Measurements from ENCODE around the gene SLC2A13.

The SLC2A13 gene

GRCh38 chr12:39919790-39920189, 186.1 kb downstream of the SLC2A13 start:
- Histone ChIP-seq H2AFZ (ENCODE audit: insufficient read depth, low read length, poor library complexity) (no peak overlapping the region), H3K79me2 (ENCODE audit: control insufficient read depth, insufficient read depth, low read length, poor library complexity) (no peaks in the 10 kb centered on the region), H3K9me3 (ENCODE audit: insufficient read depth, low read depth, low read length) (no peaks in the 10 kb centered on the region), H3K4me1 (ENCODE audit: control insufficient read depth in 1 of 2, insufficient read depth in 2 of 2, low read length in 2 of 2) (no peaks in the 10 kb centered on the region), H4K8ac (ENCODE audit: low read depth, low read length) (no peak overlapping the region), H2BK5ac (ENCODE audit: low read depth, low read length, poor library complexity) (no peak overlapping the region), H4K12ac (ENCODE audit: low read depth, low read length) (no peak overlapping the region), H3K9ac (ENCODE audit: low read length) (no peak overlapping the region), H3K27ac (ENCODE audit: low read depth, low read length) (no peak overlapping the region), H3K23ac (ENCODE audit: low read length) (no peak overlapping the region), H4K91ac (ENCODE audit: low read depth, low read length) (no peak overlapping the region), H3K18ac (ENCODE audit: low read length) (no peak overlapping the region), H3K79me1 (ENCODE audit: low read length) (no peaks in the 10 kb centered on the region), H3K14ac (ENCODE audit: low read length) (no peak overlapping the region), H3K4me2 (ENCODE audit: low read length) (no peak overlapping the region), H3K4ac (ENCODE audit: low read depth, low read length) (no peak overlapping the region), H2AK5ac (ENCODE audit: low read length) (no peak overlapping the region), H2BK12ac (ENCODE audit: low read length) (no peak overlapping the region), H3K27me3 (ENCODE audit: insufficient read depth, low read length) (no peaks in the 10 kb centered on the region), H3K36me3 (ENCODE audit: control insufficient read depth in 1 of 2, insufficient read depth in 2 of 2, low read length in 2 of 2) (no peaks in the 10 kb centered on the region), H3K4me3 (ENCODE audit: low read depth, low read length) (no peak overlapping the region), H2BK120ac (ENCODE audit: insufficient read depth, low read length, poor library complexity) (no peak overlapping the region)
- DNase-seq: peak in 1 of 2 donors; percentile 2
- no CpG with 5 or more reads among the region's 1 CpG for WGBS (ENCODE audit: extremely low coverage, insufficient coverage, insufficient read length)

DNA sequence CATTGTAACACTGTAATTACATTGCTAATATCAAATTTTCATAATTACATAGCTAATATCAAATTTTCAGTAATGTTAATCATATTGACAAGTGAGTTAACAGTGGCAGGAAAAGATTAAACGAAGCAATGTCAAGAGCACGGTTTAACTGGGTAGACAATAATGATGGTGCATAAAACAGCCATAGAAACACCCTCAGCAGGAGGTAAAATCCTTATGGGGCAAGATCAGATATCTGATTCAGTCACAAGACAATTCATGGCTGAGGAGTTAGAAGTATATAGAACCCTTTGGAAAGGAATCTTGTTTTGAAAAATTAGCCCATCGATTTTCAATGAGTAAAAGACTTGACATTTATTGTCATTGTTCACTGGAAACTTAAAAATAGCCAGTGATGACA, 190.6 kb downstream of the SLC2A13 start:
- H2AK5ac ChIP-seq (ENCODE audit: low read length): no peak overlapping the region
- H3K36me3 ChIP-seq (ENCODE audit: control insufficient read depth in 1 of 2, insufficient read depth in 2 of 2, low read length in 2 of 2): no peaks in the 10 kb centered on the region

GRCh38 chr12:39912211-39912980, 193.5 kb downstream of the SLC2A13 start:
- Histone ChIP-seq H3K79me2 (ENCODE audit: control insufficient read depth, insufficient read depth, low read length, poor library complexity) (no peaks in the 10 kb centered on the region), H4K12ac (ENCODE audit: low read depth, low read length) (no peak overlapping the region), H2AK5ac (ENCODE audit: low read length) (no peak overlapping the region), H3K23ac (ENCODE audit: low read length) (no peak overlapping the region), H3K9me3 (ENCODE audit: insufficient read depth, low read depth, low read length) (no peaks in the 10 kb centered on the region), H2AFZ (ENCODE audit: insufficient read depth, low read length, poor library complexity) (no peak overlapping the region), H2BK12ac (ENCODE audit: low read length) (no peak overlapping the region), H3K4ac (ENCODE audit: low read depth, low read length) (no peak overlapping the region), H3K9ac (ENCODE audit: low read length) (no peak overlapping the region), H3K36me3 (ENCODE audit: control insufficient read depth in 1 of 2, insufficient read depth in 2 of 2, low read length in 2 of 2) (no peaks in the 10 kb centered on the region), H4K91ac (ENCODE audit: low read depth, low read length) (no peak overlapping the region), H3K4me3 (ENCODE audit: low read depth, low read length) (no peak overlapping the region), H4K8ac (ENCODE audit: low read depth, low read length) (no peak overlapping the region), H3K4me1 (ENCODE audit: control insufficient read depth in 1 of 2, insufficient read depth in 2 of 2, low read length in 2 of 2) (no peaks in the 10 kb centered on the region), H3K27me3 (ENCODE audit: insufficient read depth, low read length) (no peaks in the 10 kb centered on the region), H3K27ac (ENCODE audit: low read depth, low read length) (no peak overlapping the region), H3K18ac (ENCODE audit: low read length) (no peak overlapping the region), H3K79me1 (ENCODE audit: low read length) (no peaks in the 10 kb centered on the region), H2BK5ac (ENCODE audit: low read depth, low read length, poor library complexity) (no peak overlapping the region), H3K14ac (ENCODE audit: low read length) (no peak overlapping the region), H3K4me2 (ENCODE audit: low read length) (no peak overlapping the region), H2BK120ac (ENCODE audit: insufficient read depth, low read length, poor library complexity) (no peak overlapping the region)
- WGBS (ENCODE audit: extremely low coverage, insufficient coverage, insufficient read length): no CpG with 5 or more reads among the region's 7 CpGs
- DNase-seq: no peak

More for the DNA sequence above, 190.6 kb downstream of the SLC2A13 start:
- H2BK5ac ChIP-seq (ENCODE audit: low read depth, low read length, poor library complexity): no peak overlapping the region
- H3K9ac ChIP-seq (ENCODE audit: low read length): no peak overlapping the region
- H3K4ac ChIP-seq (ENCODE audit: low read depth, low read length): no peak overlapping the region
- H2AFZ ChIP-seq (ENCODE audit: insufficient read depth, low read length, poor library complexity): no peak overlapping the region
- no peak overlapping the region for H4K91ac ChIP-seq (ENCODE audit: low read depth, low read length)
- no peak overlapping the region for H3K14ac ChIP-seq (ENCODE audit: low read length)
- H3K18ac ChIP-seq (ENCODE audit: low read length): no peak overlapping the region
- no peaks in the 10 kb centered on the region for H3K4me1 ChIP-seq (ENCODE audit: control insufficient read depth in 1 of 2, insufficient read depth in 2 of 2, low read length in 2 of 2)
- no peaks in the 10 kb centered on the region for H3K79me1 ChIP-seq (ENCODE audit: low read length)
- DNase-seq: no peak
- no peaks in the 10 kb centered on the region for H3K9me3 ChIP-seq (ENCODE audit: insufficient read depth, low read depth, low read length)
- H2BK12ac ChIP-seq (ENCODE audit: low read length): no peak overlapping the region
- no peak overlapping the region for H4K8ac ChIP-seq (ENCODE audit: low read depth, low read length)
- no peak overlapping the region for H2BK120ac ChIP-seq (ENCODE audit: insufficient read depth, low read length, poor library complexity)
- no peaks in the 10 kb centered on the region for H3K27me3 ChIP-seq (ENCODE audit: insufficient read depth, low read length)
- H3K4me3 ChIP-seq (ENCODE audit: low read depth, low read length): no peak overlapping the region
- H3K4me2 ChIP-seq (ENCODE audit: low read length): no peak overlapping the region
- no CpG with 5 or more reads among the region's 3 CpGs for WGBS (ENCODE audit: extremely low coverage, insufficient coverage, insufficient read length)
- H3K79me2 ChIP-seq (ENCODE audit: control insufficient read depth, insufficient read depth, low read length, poor library complexity): no peaks in the 10 kb centered on the region
- no peak overlapping the region for H4K12ac ChIP-seq (ENCODE audit: low read depth, low read length)
- no peak overlapping the region for H3K23ac ChIP-seq (ENCODE audit: low read length)
- no peak overlapping the region for H3K27ac ChIP-seq (ENCODE audit: low read depth, low read length)

DNA sequence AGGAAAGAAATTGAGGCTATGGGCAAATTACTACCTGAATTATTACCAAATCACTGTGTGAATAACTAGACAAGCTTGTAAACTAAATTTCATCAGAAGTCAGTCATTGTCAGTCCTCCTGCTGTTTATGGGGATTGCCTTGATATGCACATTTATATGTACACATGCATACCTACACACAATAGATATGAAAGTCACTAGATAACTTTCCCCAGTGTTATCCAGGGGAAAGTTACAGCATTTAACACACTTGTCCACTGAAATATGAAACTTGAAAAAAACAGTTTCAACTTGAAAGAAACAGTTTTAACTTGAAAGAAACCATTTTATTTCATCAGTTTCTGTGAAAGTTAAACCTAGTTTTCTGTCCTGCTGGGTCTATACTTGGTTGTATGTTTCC, 199.6 kb downstream of the SLC2A13 start:
- DNase-seq: no peak
- Histone ChIP-seq H3K4me2 (ENCODE audit: low read length) (no peak overlapping the region), H3K23ac (ENCODE audit: low read length) (no peak overlapping the region), H2BK120ac (ENCODE audit: insufficient read depth, low read length, poor library complexity) (no peak overlapping the region), H3K4me1 (ENCODE audit: control insufficient read depth in 1 of 2, insufficient read depth in 2 of 2, low read length in 2 of 2) (no peaks in the 10 kb centered on the region), H3K27ac (ENCODE audit: low read depth, low read length) (no peak overlapping the region), H4K8ac (ENCODE audit: low read depth, low read length) (no peak overlapping the region), H3K4ac (ENCODE audit: low read depth, low read length) (no peak overlapping the region), H3K79me1 (ENCODE audit: low read length) (no peaks in the 10 kb centered on the region), H2BK5ac (ENCODE audit: low read depth, low read length, poor library complexity) (no peak overlapping the region), H4K91ac (ENCODE audit: low read depth, low read length) (no peak overlapping the region), H3K18ac (ENCODE audit: low read length) (no peak overlapping the region), H3K27me3 (ENCODE audit: insufficient read depth, low read length) (no peaks in the 10 kb centered on the region), H3K14ac (ENCODE audit: low read length) (no peak overlapping the region), H3K9me3 (ENCODE audit: insufficient read depth, low read depth, low read length) (no peaks in the 10 kb centered on the region), H3K36me3 (ENCODE audit: control insufficient read depth in 1 of 2, insufficient read depth in 2 of 2, low read length in 2 of 2) (no peaks in the 10 kb centered on the region), H2AK5ac (ENCODE audit: low read length) (no peak overlapping the region), H3K4me3 (ENCODE audit: low read depth, low read length) (no peak overlapping the region), H2AFZ (ENCODE audit: insufficient read depth, low read length, poor library complexity) (no peak overlapping the region), H4K12ac (ENCODE audit: low read depth, low read length) (no peak overlapping the region), H3K9ac (ENCODE audit: low read length) (no peak overlapping the region), H3K79me2 (ENCODE audit: control insufficient read depth, insufficient read depth, low read length, poor library complexity) (no peaks in the 10 kb centered on the region), H2BK12ac (ENCODE audit: low read length) (no peak overlapping the region)
